Glutamatergic neuron (in vitro differentiated cells): ENCODE measurements around the gene ISM1. TPM values are rescaled to one million over a fixed set of nuclear protein-coding genes. Genes with fewer than 3 reads are reported as not detected.

ENCODE experiments used
- DNase-seq: peaks from one replicate; pipeline ENCODE4 v3.0.0; 2022
- H3K27ac Mint-ChIP-seq: one replicate; pipeline ENCODE4 v1.8.0; 2020; ENCODE audit warnings: mild to moderate bottlenecking, mixed read lengths, inconsistent platforms; ENCODE audit not compliant: unreplicated experiment
- H3K27me3 Mint-ChIP-seq: one replicate; pipeline ENCODE4 v1.8.0; 2020; ENCODE audit warnings: mild to moderate bottlenecking, moderate library complexity, mixed read lengths, inconsistent platforms; ENCODE audit not compliant: unreplicated experiment
- H3K36me3 Mint-ChIP-seq: one replicate; pipeline ENCODE4 v1.8.0; 2020; ENCODE audit warnings: mild to moderate bottlenecking, mixed read lengths, inconsistent platforms; ENCODE audit not compliant: unreplicated experiment
- H3K4me1 Mint-ChIP-seq: one replicate; pipeline ENCODE4 v1.8.0; 2020; ENCODE audit warnings: mild to moderate bottlenecking, low read depth, mixed read lengths, inconsistent platforms; ENCODE audit not compliant: unreplicated experiment
- H3K4me3 Mint-ChIP-seq: one replicate; pipeline ENCODE4 v1.8.0; 2020; ENCODE audit warnings: mild to moderate bottlenecking, mixed read lengths, inconsistent platforms; ENCODE audit not compliant: unreplicated experiment
- H3K9me3 Mint-ChIP-seq: one replicate; pipeline ENCODE4 v1.8.0; 2020; ENCODE audit warnings: mild to moderate bottlenecking, moderate library complexity, mixed read lengths, inconsistent platforms; ENCODE audit not compliant: unreplicated experiment
- CTCF ChIP-seq: fragments of 200-600 bp; sonication (generic); IDR thresholded peaks from one replicate; pipeline ENCODE4 v1.5.0; 2021; ENCODE audit not compliant: partially characterized antibody, unreplicated experiment
- total RNA-seq: library from RNA; stranded (reverse); fragmentation: NEBNext Ultra II Directional; extraction: Animal tissue kit (Norgen Biotek cat#: 25700); gene quantifications from one replicate; pipeline ENCODE4 v1.2.1, GENCODE V29; 2021; ENCODE audit not compliant: unreplicated experiment

Gene ISM1
- total RNA-seq, 1 donor from 2014 or later: 0.32 TPM

GRCh38 chr20:13290724-13291123 lies 69.7 kb downstream of the ISM1 start:
- Mint-ChIP-seq H3K27ac (no peak overlapping the region), H3K4me3 (no peak overlapping the region), H3K36me3 (no peaks in the 10 kb centered on the region), H3K4me1 (peaks cover 2% of the 10 kb centered on the region), H3K9me3 (no peaks in the 10 kb centered on the region), H3K27me3 (peaks cover 1% of the 10 kb centered on the region)
- TF ChIP-seq CTCF: no peak
- no peak for DNase-seq

DNA sequence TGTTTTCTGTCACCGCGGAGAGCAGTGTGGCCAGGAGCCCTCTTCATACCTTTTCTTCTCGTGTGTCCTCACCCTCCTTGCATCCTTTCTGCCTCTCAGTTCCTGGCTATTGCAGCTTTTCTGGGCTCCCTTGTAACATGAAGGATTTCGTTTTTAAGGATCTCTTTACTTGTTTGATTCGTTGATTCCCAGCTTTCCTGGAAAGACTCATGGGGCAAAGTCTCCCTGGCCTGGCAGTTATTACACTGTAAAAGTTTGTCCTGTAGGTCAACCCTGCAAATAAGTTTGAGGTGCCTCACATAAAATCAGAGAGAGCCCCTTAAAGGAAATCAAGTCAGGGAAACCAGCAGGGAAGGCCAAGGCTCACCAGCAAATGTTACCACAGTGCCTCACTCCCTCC lies 70.1 kb downstream of the ISM1 start:
- H3K9me3 Mint-ChIP-seq: no peaks in the 10 kb centered on the region
- H3K27me3 Mint-ChIP-seq: peaks cover 1% of the 10 kb centered on the region
- H3K4me1 Mint-ChIP-seq: peaks cover 2% of the 10 kb centered on the region
- no peak overlapping the region for H3K27ac Mint-ChIP-seq
- DNase-seq: no peak
- no peaks in the 10 kb centered on the region for H3K36me3 Mint-ChIP-seq
- H3K4me3 Mint-ChIP-seq: no peak overlapping the region
- no peak for TF ChIP-seq CTCF

DNA sequence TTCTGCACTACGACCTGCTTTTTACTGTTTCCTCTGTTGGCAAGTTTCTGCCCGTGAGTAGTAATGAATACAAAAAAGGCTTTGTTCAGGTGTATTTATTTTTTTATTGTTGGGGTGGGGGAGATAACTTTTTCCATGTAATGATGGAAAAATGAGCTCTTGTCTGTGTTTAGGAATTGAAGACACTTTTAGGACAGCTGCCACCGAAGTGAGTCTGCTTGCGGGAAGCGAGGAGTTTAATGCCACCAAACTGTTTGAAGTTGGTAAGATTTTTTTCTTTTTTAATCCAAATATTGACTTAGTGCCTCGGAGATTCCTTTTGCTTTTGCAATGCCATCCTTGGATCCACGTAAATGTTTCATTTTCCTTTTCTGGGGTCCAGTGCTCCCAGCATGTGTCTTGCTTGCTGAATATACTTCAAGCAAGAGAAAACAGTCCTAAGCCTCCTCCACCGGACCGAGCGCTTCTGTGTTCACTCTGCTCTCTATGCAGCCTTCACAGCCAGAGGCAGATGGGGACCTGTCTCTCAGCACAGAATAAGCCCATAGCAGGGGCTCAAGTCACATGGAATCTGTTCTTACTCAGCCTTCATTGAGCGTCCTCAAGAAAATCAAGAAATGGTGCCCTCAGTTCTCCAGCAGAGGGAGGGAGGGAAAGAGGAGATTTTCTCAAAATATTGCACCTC lies 71.3 kb downstream of the ISM1 start:
- Mint-ChIP-seq H3K27me3 (peaks cover 1% of the 10 kb centered on the region), H3K27ac (no peak overlapping the region), H3K36me3 (no peaks in the 10 kb centered on the region), H3K4me3 (no peak overlapping the region), H3K4me1 (peaks cover 2% of the 10 kb centered on the region), H3K9me3 (no peaks in the 10 kb centered on the region)
- DNase-seq: no peak
- no peak for TF ChIP-seq CTCF

DNA sequence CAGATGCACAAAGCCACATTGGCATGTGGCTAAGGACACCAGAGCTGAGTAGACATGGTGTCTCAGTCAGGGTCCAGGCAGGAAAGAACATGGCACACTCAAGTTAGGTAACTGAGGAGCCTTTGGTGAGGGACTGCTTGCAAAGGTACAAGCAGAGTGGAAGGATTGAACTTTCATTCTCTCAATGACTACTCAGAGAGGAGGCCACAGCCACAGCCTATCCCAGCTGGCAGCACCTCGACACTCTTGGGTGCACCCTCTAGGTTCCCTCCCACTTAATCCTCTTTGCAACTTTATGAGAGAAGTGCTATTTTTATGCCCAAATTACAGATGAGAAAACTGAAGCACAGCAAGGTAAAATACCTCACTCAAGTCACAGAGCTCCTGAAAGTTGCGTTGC lies 73.4 kb downstream of the ISM1 start:
- Mint-ChIP-seq H3K4me1 (peaks cover 6% of the 10 kb centered on the region), H3K9me3 (no peaks in the 10 kb centered on the region), H3K36me3 (no peaks in the 10 kb centered on the region), H3K4me3 (no peak overlapping the region), H3K27ac (no peak overlapping the region), H3K27me3 (peaks cover 1% of the 10 kb centered on the region)
- TF ChIP-seq CTCF: no peak
- DNase-seq: no peak

DNA sequence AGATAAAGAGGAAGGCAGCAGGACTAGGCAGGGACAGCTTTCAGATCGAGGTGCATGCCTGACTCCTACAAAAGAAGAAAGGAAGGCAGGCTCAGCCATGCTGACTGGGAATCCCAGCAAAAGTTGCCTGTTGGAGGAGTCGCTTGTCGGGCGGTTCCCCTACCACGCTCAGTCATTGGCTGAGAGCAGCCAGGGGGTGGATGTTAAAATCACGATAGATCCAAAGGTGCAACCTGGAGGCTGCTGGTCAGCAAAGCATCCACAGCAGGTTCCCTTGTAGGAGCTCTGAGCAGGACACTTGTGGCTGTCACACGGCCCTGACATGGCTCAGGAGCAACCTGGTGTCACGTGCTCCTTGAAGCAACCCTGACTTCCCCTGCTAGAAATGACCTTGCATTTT lies 74.6 kb downstream of the ISM1 start:
- DNase-seq: no peak
- Mint-ChIP-seq H3K27ac (no peak overlapping the region), H3K4me1 (peaks cover 8% of the 10 kb centered on the region), H3K36me3 (no peaks in the 10 kb centered on the region), H3K4me3 (no peak overlapping the region), H3K9me3 (no peaks in the 10 kb centered on the region), H3K27me3 (peaks cover 1% of the 10 kb centered on the region)
- TF ChIP-seq CTCF: no peak
